NB4 (cell line): Measurements from ENCODE around the gene GJA3.

Source experiments
- POLR2A ChIP-seq: IDR thresholded peaks from 2 replicates; pipeline ENCODE4 v1.6.1; 2011; ENCODE audit warnings: mild to moderate bottlenecking; ENCODE audit not compliant: insufficient read length; ENCODE audit errors: extremely low read depth
- TF ChIP-seq, protein P1 (sequence below): IDR thresholded peaks from one replicate; pipeline ENCODE4 v1.5.1; 2012; ENCODE audit warnings: low read depth, low read length

GRCh38 chr13:20192836-20193161, 31.9 kb upstream of the GJA3 start, which contains the start of gene GJB2:
- TF ChIP-seq, protein P1, sequence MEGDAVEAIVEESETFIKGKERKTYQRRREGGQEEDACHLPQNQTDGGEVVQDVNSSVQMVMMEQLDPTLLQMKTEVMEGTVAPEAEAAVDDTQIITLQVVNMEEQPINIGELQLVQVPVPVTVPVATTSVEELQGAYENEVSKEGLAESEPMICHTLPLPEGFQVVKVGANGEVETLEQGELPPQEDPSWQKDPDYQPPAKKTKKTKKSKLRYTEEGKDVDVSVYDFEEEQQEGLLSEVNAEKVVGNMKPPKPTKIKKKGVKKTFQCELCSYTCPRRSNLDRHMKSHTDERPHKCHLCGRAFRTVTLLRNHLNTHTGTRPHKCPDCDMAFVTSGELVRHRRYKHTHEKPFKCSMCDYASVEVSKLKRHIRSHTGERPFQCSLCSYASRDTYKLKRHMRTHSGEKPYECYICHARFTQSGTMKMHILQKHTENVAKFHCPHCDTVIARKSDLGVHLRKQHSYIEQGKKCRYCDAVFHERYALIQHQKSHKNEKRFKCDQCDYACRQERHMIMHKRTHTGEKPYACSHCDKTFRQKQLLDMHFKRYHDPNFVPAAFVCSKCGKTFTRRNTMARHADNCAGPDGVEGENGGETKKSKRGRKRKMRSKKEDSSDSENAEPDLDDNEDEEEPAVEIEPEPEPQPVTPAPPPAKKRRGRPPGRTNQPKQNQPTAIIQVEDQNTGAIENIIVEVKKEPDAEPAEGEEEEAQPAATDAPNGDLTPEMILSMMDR: no peak
- TF ChIP-seq POLR2A: no peak
